ENCODE data around the gene UST. TPM values are rescaled to one million over a fixed set of nuclear protein-coding genes. Genes with fewer than 3 reads are reported as not detected.

Gene UST
- total RNA-seq, 2 donors from 2014 or later, result 15.3 to 16.3 TPM

GRCh38 chr6:149065121-149065520, 318.3 kb downstream of the UST start:
- TF ChIP-seq CTCF (conservative IDR thresholded peaks at IDR 0.05), result no peak
- Histone ChIP-seq H3K36me3 (ENCODE audit: control insufficient read depth, insufficient read depth, low read length) (no peaks in the 10 kb centered on the region), H3K9ac (ENCODE audit: extremely low read depth, low read length, poor library complexity, severe bottlenecking) (no peak overlapping the region), H3K27ac (ENCODE audit: low read depth, low read length) (no peak overlapping the region), H3K9me3 (ENCODE audit: control insufficient read depth, low read length) (no peaks in the 10 kb centered on the region), H3K4me1 (ENCODE audit: control insufficient read depth, insufficient read depth, low read length) (peaks cover 6% of the 10 kb centered on the region), H3K27me3 (ENCODE audit: control insufficient read depth, insufficient read depth, low read length, poor library complexity, severe bottlenecking) (no peaks in the 10 kb centered on the region), H3K4me3 (ENCODE audit: low read length) (no peak overlapping the region)
- peaks cover 10% of the 10 kb centered on the region for H3K4me1 Mint-ChIP-seq
- no peak overlapping the region for H3K4me3 Mint-ChIP-seq
- DNase-seq, result no peak
- no peak overlapping the region for H3K27ac Mint-ChIP-seq
- WGBS, 2 experiments (ENCODE audit: insufficient coverage in 1 of 2, insufficient read length in 1 of 2), result 97 to 100% methylated on average over 1 to 4 of the region's 4 CpGs
- no peaks in the 10 kb centered on the region for H3K9me3 Mint-ChIP-seq
- no peaks in the 10 kb centered on the region for H3K27me3 Mint-ChIP-seq (ENCODE audit: insufficient read depth)
- H3K36me3 Mint-ChIP-seq (ENCODE audit: low read depth), result no peaks in the 10 kb centered on the region

GRCh38 chr6:149065658-149066556, 319.1 kb downstream of the UST start:
- peaks cover 10% of the 10 kb centered on the region for H3K4me1 Mint-ChIP-seq
- no peak overlapping the region for H3K27ac Mint-ChIP-seq
- H3K9ac ChIP-seq (ENCODE audit: extremely low read depth, low read length, poor library complexity, severe bottlenecking), result no peak overlapping the region
- no peaks in the 10 kb centered on the region for H3K27me3 Mint-ChIP-seq (ENCODE audit: insufficient read depth)
- no peaks in the 10 kb centered on the region for H3K9me3 Mint-ChIP-seq
- no peak overlapping the region for H3K4me3 ChIP-seq (ENCODE audit: low read length)
- no peaks in the 10 kb centered on the region for H3K27me3 ChIP-seq (ENCODE audit: control insufficient read depth, insufficient read depth, low read length, poor library complexity, severe bottlenecking)
- TF ChIP-seq CTCF (conservative IDR thresholded peaks at IDR 0.05), result no peak
- DNase-seq, result no peak
- H3K27ac ChIP-seq (ENCODE audit: low read depth, low read length), result no peak overlapping the region
- no peaks in the 10 kb centered on the region for H3K9me3 ChIP-seq (ENCODE audit: control insufficient read depth, low read length)
- WGBS, 2 experiments (ENCODE audit: insufficient coverage in 1 of 2, insufficient read length in 1 of 2), result 94 to 95% methylated on average over 8 of the region's 8 CpGs
- H3K4me1 ChIP-seq (ENCODE audit: control insufficient read depth, insufficient read depth, low read length), result peaks cover 6% of the 10 kb centered on the region
- no peak overlapping the region for H3K4me3 Mint-ChIP-seq
- H3K36me3 Mint-ChIP-seq (ENCODE audit: low read depth), result no peaks in the 10 kb centered on the region
- H3K36me3 ChIP-seq (ENCODE audit: control insufficient read depth, insufficient read depth, low read length), result no peaks in the 10 kb centered on the region

- no peaks in the 10 kb centered on the region for H3K4me1 ChIP-seq (ENCODE audit: control insufficient read depth, insufficient read depth, low read length)
- Mint-ChIP-seq H3K4me3 (no peak overlapping the region), H3K27ac (no peak overlapping the region), H3K4me1 (no peaks in the 10 kb centered on the region), H3K9me3 (no peaks in the 10 kb centered on the region), H3K36me3 (ENCODE audit: low read depth) (peaks cover 16% of the 10 kb centered on the region), H3K27me3 (ENCODE audit: insufficient read depth) (no peaks in the 10 kb centered on the region)
- no peak overlapping the region for H3K27ac ChIP-seq (ENCODE audit: low read depth, low read length)
- 93 to 100% methylated on average over 3 to 4 of the region's 4 CpGs for WGBS, 2 experiments (ENCODE audit: insufficient coverage in 1 of 2, insufficient read length in 1 of 2)
- no peaks in the 10 kb centered on the region for H3K27me3 ChIP-seq (ENCODE audit: control insufficient read depth, insufficient read depth, low read length, poor library complexity, severe bottlenecking)
- no peak for TF ChIP-seq CTCF (conservative IDR thresholded peaks at IDR 0.05)
- no peak overlapping the region for H3K9ac ChIP-seq (ENCODE audit: extremely low read depth, low read length, poor library complexity, severe bottlenecking)
- DNase-seq, result no peak
- H3K36me3 ChIP-seq (ENCODE audit: control insufficient read depth, insufficient read depth, low read length), result no peaks in the 10 kb centered on the region
- H3K9me3 ChIP-seq (ENCODE audit: control insufficient read depth, low read length), result no peaks in the 10 kb centered on the region
- no peak overlapping the region for H3K4me3 ChIP-seq (ENCODE audit: low read length)
These were observed 325.2 kb downstream of the UST start for GRCh38 chr6:149071997-149072396.
